GM23338 (cell line): ENCODE data around the gene FCHSD1. TPM values are rescaled to one million over a fixed set of nuclear protein-coding genes. Genes with fewer than 3 reads are reported as not detected.

Source experiments
- ATAC-seq: fragments of 200-7000 bp; cut with Tn5 transposase; 3 replicates; pipeline ENCODE4 v1.9.1; 2020
- DNase-seq: peaks from one replicate; pipeline ENCODE4 v3.0.0-alpha.2; 2015; ENCODE audit warnings: low spot score
- H2AFZ ChIP-seq: fragments of 200-600 bp; sonication (generic); 2 replicates; pipeline ENCODE4 v1.8.0; 2016; ENCODE audit warnings: antibody characterized with exemption, mild to moderate bottlenecking, moderate library complexity
- H3F3A ChIP-seq: fragments of 200-600 bp; sonication (generic); replicated peaks from 2 replicates; pipeline ENCODE4 v1.8.0; 2017; ENCODE audit warnings: antibody characterized with exemption, mixed run types, low read depth
- H3K27ac ChIP-seq: fragments of 200-600 bp; sonication (generic); 2 replicates; pipeline ENCODE4 v1.6.1; 2016; ENCODE audit warnings: low read depth
- H3K27me3 ChIP-seq: fragments of 200-600 bp; sonication (generic); 2 replicates; pipeline ENCODE4 v1.8.0; 2016; ENCODE audit warnings: mild to moderate bottlenecking, mixed run types, moderate library complexity; ENCODE audit not compliant: insufficient read depth
- H3K36me3 ChIP-seq: fragments of 200-600 bp; sonication (generic); 2 replicates; pipeline ENCODE4 v1.8.0; 2016; ENCODE audit warnings: mild to moderate bottlenecking; ENCODE audit not compliant: insufficient read depth
- H3K4me1 ChIP-seq: fragments of 200-600 bp; sonication (generic); 2 replicates; pipeline ENCODE4 v1.8.0; 2016; ENCODE audit warnings: mild to moderate bottlenecking, moderate library complexity; ENCODE audit not compliant: insufficient read depth
- H3K4me2 ChIP-seq: fragments of 200-600 bp; sonication (generic); 2 replicates; pipeline ENCODE4 v1.7.1; 2017; ENCODE audit warnings: mixed run types
- H3K4me3 ChIP-seq: fragments of 200-600 bp; sonication (generic); 2 replicates; pipeline ENCODE4 v1.6.1; 2016; ENCODE audit warnings: mixed run types
- H3K79me2 ChIP-seq: fragments of 200-600 bp; sonication (generic); replicated peaks from 2 replicates; pipeline ENCODE4 v1.8.0; 2017; ENCODE audit warnings: mild to moderate bottlenecking; ENCODE audit not compliant: insufficient read depth
- H3K9me2 ChIP-seq: fragments of 200-600 bp; sonication (generic); 2 replicates; pipeline ENCODE4 v1.8.0; 2017; ENCODE audit not compliant: insufficient read depth
- H4K20me1 ChIP-seq: fragments of 200-600 bp; sonication (generic); replicated peaks from 2 replicates; pipeline ENCODE4 v1.8.0; 2017; ENCODE audit warnings: mild to moderate bottlenecking; ENCODE audit not compliant: insufficient read depth
- H3K27ac Mint-ChIP-seq: 2 replicates; pipeline ENCODE4 v1.8.0; 2020; ENCODE audit warnings: inconsistent platforms, mild to moderate bottlenecking, moderate library complexity, mixed read lengths
- H3K27me3 Mint-ChIP-seq: 3 replicates; pipeline ENCODE4 v1.8.0; 2022; ENCODE audit warnings: low read depth, mild to moderate bottlenecking, moderate library complexity, mixed read lengths, inconsistent platforms; ENCODE audit not compliant: insufficient read depth, poor library complexity
- H3K36me3 Mint-ChIP-seq: 3 replicates; pipeline ENCODE4 v1.8.0; 2021; ENCODE audit warnings: low read depth, mild to moderate bottlenecking, inconsistent platforms, moderate library complexity, mixed read lengths
- H3K4me1 Mint-ChIP-seq: 3 replicates; pipeline ENCODE4 v1.8.0; 2020; ENCODE audit warnings: mild to moderate bottlenecking, inconsistent platforms, mixed read lengths
- H3K4me3 Mint-ChIP-seq: 3 replicates; pipeline ENCODE4 v1.8.0; 2021; ENCODE audit warnings: moderate library complexity, mild to moderate bottlenecking, inconsistent platforms, mixed read lengths
- H3K9me3 Mint-ChIP-seq: 3 replicates; pipeline ENCODE4 v1.8.0; 2020; ENCODE audit warnings: moderate library complexity, mild to moderate bottlenecking, inconsistent platforms, mixed read lengths
- CREB1 ChIP-seq: fragments of 250-450 bp; sonication (Bioruptor Pico); IDR thresholded peaks from 2 replicates; pipeline ENCODE4 v1.5.0; 2020; ENCODE audit warnings: low read depth, mild to moderate bottlenecking, moderate library complexity
- JUNB ChIP-seq: IDR thresholded peaks from one replicate; pipeline ENCODE4 v1.6.1; 2016; ENCODE audit warnings: antibody characterized with exemption; ENCODE audit not compliant: unreplicated experiment
- POLR2AphosphoS5 ChIP-seq: IDR thresholded peaks from 2 replicates; pipeline ENCODE4 v1.6.1; 2016; ENCODE audit warnings: antibody characterized with exemption, low read depth
- REST ChIP-seq: IDR thresholded peaks from one replicate; pipeline ENCODE4 v1.6.1; 2018; ENCODE audit warnings: antibody characterized with exemption; ENCODE audit not compliant: unreplicated experiment
- ZNF114 ChIP-seq: fragments of 250-450 bp; sonication (Bioruptor Pico); IDR thresholded peaks from 2 replicates; pipeline ENCODE4 v1.5.0; 2020; ENCODE audit warnings: mild to moderate bottlenecking, moderate library complexity
- ZNF462 ChIP-seq: fragments of 250-450 bp; sonication (Bioruptor Pico); IDR thresholded peaks from 2 replicates; pipeline ENCODE4 v1.5.0; 2020; ENCODE audit warnings: mild to moderate bottlenecking, moderate library complexity
- polyA plus RNA-seq: library from polyadenylated mRNA; unstranded; fragments of >200 nt; fragmentation: Nextera tagmentation; extraction: Ambion mirVana; gene quantifications from 2 replicates; pipeline ENCODE4 v1.2.1, GENCODE V29; 2016
- total RNA-seq: library from RNA; depleted of rRNA; stranded (reverse); fragments of >200 nt; shearing (Covaris generic); gene quantifications from 2 replicates; pipeline ENCODE4 v1.2.3, GENCODE V29; 2014
- TF ChIP-seq, protein P1 (sequence below), 2 experiments: fragments of 200-600 bp in 1 of 2; sonication (generic) in 1 of 2; conservative IDR thresholded peaks; 2 replicates each; pipeline versions ENCODE4 v1.5.1 to v1.6.1; 2016 to 2017; ENCODE audit warnings: antibody characterized with exemption in 2 of 2, low read depth in 2 of 2, mild to moderate bottlenecking in 2 of 2, moderate library complexity in 1 of 2
- TF ChIP-seq, protein P2 (sequence below): IDR thresholded peaks from 2 replicates; pipeline ENCODE4 v1.6.1; 2016; ENCODE audit warnings: antibody characterized with exemption

Gene FCHSD1
- total and polyA plus RNA-seq, 2 experiments from 2014 or later: 24.7 to 46.6 TPM

DNA sequence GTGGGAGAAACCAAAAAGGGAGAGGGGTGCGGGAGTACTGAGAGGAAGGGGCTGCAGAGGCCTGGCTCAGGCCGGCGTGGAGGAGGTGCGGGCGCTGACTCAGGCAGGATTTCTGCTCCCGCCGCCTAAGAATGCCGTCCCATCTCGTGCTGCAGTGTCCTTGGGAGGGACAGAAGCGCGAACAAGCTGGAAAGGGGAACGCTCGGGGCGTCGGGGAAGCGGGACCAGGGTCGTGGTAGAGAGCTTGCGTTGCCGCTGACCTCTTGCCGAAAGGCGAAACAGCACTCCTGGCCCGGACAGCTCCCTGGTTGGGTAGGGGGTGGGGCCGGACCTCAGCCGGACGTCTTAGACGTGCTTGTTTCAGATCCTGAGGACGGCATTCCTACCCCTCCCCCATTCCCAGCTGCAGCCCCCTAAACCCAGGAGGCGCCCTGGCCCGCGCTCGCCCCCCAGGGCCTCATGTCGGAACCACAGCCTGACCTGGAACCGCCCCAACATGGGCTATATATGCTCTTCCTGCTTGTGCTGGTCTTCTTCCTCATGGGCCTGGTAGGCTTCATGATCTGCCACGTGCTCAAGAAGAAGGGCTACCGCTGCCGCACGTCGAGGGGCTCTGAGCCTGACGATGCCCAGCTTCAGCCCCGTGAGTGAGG, 13.3 kb downstream of the FCHSD1 start:
- 0 out of 2 replicates have a peak, but pooled peaks cover 3% of the 10 kb centered on the region for H3K36me3 ChIP-seq
- H2AFZ ChIP-seq: peak overlapping the region; percentile 92
- H3K27me3 Mint-ChIP-seq: peaks cover 8% of the 10 kb centered on the region

More for the DNA sequence above, 13.3 kb downstream of the FCHSD1 start:
- Histone ChIP-seq H3K79me2 (peaks cover 37% of the 10 kb centered on the region), H3K4me2 (peak overlapping the region; percentile 95), H3K4me1 (peaks cover 20% of the 10 kb centered on the region), H3K27me3 (peaks cover 3% of the 10 kb centered on the region; the same call in 1 of the 2 replicates), H3F3A (0 out of 2 replicates have a peak, but pooled peaks cover 14% of the 10 kb centered on the region), H3K27ac (no peak overlapping the region), H3K4me3 (peak overlapping the region; percentile 99), H4K20me1 (peaks cover 23% of the 10 kb centered on the region), H3K9me2 (no peaks in the 10 kb centered on the region)
- H3K36me3 Mint-ChIP-seq: peaks cover 42% of the 10 kb centered on the region
- no peaks in the 10 kb centered on the region for H3K9me3 Mint-ChIP-seq
- H3K4me1 Mint-ChIP-seq: peaks cover 34% of the 10 kb centered on the region
- no peak overlapping the region for H3K27ac Mint-ChIP-seq
- H3K4me3 Mint-ChIP-seq: peak overlapping the region; percentile 91
- TF ChIP-seq ZNF114 (CRISPR knock-in tag) (no peak), JUNB (no peak), ZNF462 (CRISPR knock-in tag) (no peak), POLR2AphosphoS5 (peak; percentile 37), CREB1 (CRISPR knock-in tag) (peak; percentile 63), REST (peak; percentile 82)
- TF ChIP-seq, protein P1, sequence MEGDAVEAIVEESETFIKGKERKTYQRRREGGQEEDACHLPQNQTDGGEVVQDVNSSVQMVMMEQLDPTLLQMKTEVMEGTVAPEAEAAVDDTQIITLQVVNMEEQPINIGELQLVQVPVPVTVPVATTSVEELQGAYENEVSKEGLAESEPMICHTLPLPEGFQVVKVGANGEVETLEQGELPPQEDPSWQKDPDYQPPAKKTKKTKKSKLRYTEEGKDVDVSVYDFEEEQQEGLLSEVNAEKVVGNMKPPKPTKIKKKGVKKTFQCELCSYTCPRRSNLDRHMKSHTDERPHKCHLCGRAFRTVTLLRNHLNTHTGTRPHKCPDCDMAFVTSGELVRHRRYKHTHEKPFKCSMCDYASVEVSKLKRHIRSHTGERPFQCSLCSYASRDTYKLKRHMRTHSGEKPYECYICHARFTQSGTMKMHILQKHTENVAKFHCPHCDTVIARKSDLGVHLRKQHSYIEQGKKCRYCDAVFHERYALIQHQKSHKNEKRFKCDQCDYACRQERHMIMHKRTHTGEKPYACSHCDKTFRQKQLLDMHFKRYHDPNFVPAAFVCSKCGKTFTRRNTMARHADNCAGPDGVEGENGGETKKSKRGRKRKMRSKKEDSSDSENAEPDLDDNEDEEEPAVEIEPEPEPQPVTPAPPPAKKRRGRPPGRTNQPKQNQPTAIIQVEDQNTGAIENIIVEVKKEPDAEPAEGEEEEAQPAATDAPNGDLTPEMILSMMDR (conservative IDR thresholded peaks at IDR 0.05; ENCODE audit: low read depth in 2 of 2): peak; percentile 60 to 71
- TF ChIP-seq, protein P2, sequence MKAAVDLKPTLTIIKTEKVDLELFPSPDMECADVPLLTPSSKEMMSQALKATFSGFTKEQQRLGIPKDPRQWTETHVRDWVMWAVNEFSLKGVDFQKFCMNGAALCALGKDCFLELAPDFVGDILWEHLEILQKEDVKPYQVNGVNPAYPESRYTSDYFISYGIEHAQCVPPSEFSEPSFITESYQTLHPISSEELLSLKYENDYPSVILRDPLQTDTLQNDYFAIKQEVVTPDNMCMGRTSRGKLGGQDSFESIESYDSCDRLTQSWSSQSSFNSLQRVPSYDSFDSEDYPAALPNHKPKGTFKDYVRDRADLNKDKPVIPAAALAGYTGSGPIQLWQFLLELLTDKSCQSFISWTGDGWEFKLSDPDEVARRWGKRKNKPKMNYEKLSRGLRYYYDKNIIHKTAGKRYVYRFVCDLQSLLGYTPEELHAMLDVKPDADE: peak; percentile 31; the same call in 1 of the 2 replicates
- DNase-seq: peak; percentile 97
- ATAC-seq: peak; percentile 65
